ENCODE data around the gene SFTA2.

Gene SFTA2

DNA sequence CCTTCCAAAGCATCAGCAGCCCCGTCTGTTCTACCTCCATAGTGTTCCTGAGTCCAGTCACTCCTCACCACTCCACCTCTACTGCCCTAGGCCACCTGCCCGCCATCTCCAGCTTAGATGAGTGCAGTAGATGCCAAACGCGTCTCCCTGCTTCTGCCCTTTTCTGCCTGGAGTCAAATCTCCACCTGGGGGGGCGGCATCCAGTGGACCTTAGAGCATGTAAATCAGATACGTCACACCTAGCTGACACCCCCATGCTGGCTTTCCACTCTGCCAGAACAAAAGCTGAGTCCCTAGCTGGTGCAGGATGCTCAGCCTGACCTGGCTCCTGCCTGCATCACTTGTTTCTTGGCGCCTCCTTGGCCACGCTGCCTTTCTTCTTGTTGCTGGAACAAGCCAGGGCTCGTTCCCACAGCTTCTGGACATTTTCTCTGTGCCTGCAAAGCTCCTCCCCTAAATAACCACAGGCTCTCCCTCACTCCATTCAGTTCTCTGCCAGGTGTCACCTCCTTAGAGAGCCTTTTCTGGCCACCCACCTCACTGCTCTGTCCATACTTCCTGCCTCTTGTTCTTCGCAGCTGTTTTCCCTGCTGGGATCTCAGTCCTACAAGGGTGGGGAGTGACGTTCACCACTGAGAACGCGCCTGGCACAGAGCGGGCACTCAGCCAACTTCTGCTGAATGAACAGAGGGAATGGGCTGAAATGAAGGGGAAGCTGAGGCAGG, 41.9 kb downstream of the SFTA2 start:
- peak; percentile 35 for DNase-seq

DNA sequence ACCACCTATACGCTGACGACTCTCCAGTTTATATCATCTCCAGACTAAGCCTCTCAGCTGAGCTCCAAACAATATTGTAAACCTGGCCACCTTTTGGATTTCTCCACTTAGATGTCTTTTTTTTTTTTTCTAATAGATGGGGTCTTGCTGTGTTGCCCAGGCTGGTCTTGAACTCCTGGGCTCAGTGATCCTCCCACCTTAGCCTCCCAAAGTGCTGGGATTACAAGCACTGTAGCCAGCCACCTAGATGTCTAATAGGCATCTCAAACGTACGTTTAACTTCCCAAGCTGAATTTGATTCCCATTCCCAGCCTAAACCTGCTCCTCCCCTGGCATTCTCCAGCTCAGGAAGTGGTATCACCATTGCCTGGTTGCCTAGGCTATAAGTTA, 42.5 kb downstream of the SFTA2 start:
- DNase-seq: no peak

DNA sequence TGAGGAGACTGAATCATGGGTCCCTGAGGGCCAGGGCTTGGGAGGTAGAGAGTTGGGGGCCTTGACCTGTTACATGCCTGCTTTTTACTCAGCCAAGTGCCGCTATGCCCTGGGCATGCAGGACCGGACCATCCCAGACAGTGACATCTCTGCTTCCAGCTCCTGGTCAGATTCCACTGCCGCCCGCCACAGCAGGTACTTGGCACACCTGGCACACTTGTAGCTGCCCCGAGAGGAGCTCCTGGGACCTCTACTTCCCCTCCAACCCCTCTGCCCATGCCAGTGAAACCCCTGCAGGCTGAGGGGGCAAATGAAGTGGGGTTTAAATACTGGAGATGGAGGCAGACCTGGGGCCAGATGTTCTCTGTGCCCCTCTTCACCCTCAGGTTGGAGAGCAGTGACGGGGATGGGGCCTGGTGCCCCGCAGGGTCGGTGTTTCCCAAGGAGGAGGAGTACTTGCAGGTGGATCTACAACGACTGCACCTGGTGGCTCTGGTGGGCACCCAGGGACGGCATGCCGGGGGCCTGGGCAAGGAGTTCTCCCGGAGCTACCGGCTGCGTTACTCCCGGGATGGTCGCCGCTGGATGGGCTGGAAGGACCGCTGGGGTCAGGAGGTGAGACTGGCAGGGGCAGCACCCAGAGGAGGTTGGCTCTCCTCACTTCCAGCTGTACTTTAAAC, 43.0 kb downstream of the SFTA2 start:
- DNase-seq: no peak

DNA sequence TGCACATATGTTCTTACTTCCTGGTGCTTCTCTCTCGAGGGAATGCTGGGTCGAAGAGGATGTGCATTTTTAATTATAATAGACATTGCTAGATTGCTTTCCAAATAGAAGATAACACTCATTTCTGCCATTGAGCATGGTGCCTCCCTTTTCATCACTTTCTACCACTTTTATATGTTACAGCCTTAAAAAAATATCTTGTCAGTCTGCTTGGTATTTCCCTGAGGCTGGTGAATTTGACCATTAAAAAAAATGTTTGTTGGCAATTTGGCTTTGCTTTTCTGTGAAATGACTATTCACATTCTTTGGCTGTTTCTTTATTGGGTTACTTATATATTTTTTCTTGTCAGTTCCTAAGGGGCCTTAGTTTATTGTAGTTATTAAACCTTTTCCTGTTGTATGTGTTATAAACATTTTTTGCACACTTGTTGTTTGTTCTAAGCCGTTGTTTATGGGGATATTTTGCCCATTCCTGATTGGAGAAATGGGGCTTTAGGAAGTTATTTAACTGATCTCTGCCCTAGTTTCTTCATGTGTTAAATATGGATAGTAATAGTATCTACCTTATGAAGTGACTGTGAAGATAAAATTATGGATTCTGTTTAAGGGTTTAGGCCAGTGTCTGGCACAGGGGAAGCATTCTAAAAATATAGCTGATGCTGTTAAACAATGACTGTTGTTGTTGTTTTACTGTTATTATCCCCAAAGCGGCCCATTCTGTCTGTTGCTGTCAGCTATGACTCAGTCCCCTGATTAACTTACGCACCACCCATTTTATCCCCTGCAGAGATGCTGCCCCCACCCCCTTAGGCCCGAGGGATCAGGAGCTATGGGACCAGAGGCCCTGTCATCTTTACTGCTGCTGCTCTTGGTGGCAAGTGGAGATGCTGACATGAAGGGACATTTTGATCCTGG, 43.8 kb downstream of the SFTA2 start:
- DNase-seq: no peak

DNA sequence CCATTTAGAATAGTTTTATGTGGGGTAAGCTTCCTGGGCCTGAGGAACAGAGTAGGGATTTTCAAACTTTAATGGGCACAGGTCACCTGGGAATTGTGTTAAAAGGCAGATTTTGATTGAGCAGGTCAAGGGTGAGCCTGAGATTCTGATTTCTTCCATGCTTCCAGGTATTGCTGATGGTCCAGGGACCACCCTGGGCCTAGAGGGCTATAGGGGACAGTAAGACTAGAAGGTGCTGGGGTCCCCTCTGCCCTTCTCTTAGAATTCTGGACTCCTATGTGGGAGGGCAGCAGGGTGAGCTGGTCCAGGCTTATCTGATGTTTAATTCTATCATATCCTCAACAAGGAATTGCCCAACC, 45.1 kb downstream of the SFTA2 start:
- DNase-seq: no peak

DNA sequence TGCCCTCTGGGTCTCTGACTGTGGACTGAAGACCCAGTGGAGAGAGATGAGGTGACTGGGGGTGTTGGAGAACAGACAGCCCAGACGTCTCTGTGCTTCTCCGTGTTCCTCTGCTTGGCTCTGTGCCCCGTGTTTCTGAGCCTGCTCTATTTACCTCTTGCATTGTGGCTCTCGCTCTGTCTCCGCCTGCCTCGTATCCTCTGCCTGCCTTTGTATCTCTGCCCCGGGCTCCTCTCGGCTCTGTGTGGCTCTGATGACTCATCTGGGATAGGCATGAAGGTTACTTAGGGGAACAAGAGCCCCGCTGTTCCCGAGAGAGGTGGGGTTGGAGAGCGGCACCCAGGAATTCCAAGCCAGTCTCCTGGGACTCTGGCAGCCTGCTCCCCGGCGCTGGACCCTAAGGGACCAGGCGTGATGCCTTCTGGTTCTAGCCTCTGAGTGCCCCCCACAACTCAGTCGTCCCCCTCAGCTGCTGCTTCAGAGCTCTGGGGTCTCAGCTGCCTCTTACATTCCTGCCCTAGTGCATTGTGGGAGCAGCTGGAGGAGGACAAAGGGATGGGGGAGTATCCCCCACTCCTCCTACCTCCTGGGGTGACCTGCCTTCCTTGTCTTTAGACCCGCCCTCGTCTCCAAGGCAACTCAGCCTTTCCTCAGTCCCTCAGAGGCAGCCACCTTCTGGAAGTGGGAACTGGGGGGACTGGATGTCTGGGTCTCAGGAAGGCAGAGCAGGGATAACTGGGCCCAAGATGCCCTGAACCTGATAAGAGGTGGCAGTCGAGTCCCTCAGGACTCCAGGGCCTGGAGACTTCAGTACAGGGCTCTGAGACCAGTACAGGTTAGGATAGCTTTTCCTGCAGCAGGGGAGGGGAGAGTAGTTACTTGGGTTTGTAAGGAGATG, 45.7 kb downstream of the SFTA2 start:
- no peak for DNase-seq

DNA sequence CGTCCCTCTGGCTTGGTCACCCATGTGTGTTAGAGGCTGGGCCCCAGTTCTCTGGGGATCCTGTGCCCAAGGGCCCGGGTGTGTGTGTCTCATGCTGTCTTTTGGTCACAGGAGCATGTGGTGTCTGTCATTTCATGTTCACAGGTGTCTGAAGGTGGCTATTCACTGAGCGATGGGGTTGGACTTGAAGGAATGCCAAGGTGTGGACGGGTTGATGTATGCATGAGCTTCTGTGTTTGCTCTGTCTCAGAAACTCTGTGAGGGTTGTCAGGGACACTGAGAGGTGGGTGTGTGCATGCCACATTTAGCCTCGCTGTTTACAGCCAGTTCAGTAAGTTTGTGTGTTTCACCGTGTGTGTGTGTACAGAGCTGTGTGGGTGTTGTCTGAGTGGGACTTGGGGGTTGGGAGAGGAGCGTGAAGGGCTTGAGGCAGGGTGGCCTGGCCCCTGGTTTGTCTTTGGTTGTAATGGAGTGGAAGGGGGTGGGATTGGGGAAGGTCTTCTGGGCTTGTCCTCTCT, 46.4 kb downstream of the SFTA2 start:
- DNase-seq: no peak

DNA sequence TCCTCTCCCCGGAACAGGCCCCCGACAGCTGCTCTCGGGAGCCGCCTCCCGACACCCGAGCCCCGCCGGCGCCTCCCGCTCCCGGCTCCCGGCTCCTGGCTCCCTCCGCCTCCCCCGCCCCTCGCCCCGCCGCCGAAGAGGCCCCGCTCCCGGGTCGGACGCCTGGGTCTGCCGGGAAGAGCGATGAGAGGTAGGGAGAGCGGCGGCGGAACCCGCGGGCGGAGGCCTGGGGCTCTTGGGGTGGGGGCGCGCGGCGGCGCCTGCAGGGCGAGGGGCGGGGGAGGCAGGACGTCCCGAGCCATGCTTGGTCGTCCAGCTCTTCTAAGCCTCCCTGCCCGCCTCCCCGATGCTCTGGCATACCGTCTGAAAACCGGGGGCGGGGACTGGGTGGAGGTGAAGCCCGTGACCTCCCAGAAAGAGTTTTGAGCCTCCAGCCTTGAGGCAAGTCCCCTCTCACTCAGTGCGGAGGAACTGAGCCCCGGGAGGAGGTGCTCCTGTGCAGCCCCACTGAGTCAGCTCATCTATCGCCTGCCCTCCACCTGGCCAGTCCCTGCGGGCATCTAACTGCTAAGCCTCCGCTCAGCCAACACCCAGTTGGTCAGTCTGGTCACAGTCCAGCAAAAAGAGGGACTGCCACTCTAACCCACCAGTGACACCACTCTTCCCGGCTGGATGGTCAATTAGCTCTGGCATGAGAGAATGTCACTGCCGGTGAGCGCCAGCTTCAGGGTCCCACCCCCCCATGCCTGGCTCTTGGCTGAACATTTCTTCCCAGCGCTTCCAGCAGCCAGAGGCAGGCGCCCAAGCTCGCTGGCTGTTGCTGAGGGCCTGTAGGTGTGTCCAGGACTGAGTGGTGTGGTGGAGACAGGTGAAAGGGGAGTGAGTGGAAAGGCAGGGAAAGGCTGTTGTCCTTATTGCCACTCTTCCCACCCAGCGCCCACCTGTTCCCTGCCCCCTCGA, 47.2 kb downstream of the SFTA2 start:
- DNase-seq: peak; percentile 72

DNA sequence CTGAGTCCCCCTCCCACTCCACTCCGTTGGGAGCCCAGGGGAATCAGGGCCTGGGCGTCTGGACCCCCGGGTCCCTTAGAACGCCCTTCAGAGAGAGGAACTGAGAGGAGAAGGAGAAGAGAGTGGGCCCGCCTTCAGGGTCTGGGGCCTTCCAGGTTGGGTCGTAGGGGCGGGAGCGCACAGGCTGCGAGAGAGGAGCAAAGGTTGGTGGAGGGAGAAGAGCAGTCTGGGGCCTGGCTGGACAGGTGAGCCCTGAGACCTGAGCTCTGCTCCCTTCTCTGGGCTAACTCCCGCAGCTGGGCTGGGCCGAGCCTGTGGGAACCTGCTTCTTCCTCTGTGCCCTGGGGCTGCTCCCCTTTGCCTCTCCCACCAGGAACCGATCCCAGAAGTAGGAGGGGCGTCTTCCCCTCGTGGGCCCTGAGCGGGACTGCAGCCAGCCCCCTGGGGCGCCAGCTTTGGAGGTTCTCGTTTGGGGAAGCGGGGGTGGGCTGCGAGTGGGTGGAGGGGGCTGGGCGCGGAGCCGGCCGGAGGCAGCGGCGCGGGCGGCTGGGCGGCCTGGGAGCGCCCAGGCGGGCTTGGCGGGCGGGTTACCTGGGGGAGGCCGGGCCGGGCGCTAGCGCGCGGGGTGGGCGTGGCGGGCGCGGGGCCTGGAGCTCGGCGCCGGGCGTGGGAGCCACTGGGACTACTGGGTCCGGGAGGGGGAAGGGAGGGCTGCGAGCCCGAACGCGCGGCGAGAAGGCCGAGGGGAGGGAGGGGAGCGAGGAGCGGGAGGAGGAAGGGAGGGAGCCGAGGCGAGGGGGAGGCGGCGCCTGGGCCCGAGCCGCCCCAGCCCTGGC, 48.1 kb downstream of the SFTA2 start, which contains the start of gene DDR1:
Gene DDR1 (plus strand): TSS at position 835 of the 836 bp plus-strand sequence. CDS start 4,211 bp downstream, outside the sequence.
- DNase-seq: peak; percentile 89

DNA sequence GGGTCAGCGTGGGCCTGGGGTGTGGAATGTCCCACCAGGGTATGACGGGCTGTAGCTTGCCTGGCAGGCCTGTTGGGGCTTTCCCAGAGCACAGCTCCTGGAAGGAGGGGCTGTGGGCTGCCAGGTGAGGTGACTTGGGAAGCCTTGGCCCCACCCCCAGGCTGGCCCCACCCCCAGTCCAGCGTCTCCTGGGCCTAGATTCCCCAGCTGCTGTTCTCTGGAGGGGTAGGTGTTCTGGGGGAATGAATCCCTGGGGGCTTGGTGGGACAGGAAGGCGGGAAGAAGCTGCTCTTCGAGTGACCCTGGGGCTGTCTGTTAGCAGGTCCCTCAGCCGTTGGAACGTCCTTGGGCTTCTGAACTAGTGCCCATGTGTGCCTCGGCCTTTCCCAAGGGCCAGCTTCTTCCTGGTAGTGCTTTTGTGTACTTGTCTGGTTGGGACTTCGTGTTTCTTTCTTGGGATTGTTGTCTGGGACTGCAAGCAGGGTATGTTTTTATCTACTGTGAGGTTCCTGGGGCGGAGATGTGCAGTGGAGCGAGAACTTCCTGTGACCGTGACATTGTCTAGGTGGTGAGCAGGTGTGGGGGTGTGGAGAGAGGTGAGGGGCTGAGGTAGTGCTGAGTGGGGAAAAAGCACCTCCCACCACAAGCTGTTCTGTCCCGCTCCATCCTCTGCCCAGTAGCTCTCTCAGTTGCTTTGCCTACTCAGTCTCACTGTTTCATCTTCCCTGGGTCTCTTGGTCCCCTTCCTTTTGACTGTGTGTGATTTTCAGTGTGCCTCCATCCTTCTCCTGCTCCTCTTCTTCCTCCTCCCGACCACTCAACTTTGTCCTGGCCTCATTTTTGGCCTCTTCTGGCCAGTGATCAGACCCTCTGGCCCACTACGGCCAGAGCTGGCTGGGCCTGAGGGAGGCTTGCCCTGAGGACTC, 48.9 kb downstream of the SFTA2 start:
- DNase-seq: no peak

DNA sequence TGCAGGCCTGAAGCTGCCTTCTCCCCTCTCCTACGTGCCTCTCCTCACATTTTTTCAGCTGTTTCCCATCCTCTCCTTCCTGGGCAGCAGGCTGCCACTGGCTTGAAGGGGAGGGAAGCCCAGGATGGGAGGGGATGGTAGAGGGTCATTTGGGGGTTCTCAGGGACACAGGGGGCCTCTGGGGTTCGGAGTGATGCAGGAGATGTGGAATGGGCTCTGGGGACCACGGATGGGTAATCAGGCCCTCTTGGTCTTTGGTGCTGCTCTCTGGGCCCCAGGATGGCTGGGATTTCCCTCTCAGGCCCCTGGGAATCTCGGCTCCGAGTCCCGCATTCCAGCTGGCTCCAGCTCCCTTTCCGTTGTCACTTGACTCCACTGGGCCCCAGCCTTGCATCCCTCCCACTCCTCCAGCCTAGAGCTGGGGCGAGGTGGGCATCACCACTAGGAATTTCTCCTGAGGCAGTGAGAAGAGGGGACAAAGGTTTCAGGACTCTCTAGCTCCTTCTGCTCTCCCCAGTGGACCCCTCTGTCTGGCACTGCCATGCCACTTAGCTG, 49.7 kb downstream of the SFTA2 start:
- no peak for DNase-seq

DNA sequence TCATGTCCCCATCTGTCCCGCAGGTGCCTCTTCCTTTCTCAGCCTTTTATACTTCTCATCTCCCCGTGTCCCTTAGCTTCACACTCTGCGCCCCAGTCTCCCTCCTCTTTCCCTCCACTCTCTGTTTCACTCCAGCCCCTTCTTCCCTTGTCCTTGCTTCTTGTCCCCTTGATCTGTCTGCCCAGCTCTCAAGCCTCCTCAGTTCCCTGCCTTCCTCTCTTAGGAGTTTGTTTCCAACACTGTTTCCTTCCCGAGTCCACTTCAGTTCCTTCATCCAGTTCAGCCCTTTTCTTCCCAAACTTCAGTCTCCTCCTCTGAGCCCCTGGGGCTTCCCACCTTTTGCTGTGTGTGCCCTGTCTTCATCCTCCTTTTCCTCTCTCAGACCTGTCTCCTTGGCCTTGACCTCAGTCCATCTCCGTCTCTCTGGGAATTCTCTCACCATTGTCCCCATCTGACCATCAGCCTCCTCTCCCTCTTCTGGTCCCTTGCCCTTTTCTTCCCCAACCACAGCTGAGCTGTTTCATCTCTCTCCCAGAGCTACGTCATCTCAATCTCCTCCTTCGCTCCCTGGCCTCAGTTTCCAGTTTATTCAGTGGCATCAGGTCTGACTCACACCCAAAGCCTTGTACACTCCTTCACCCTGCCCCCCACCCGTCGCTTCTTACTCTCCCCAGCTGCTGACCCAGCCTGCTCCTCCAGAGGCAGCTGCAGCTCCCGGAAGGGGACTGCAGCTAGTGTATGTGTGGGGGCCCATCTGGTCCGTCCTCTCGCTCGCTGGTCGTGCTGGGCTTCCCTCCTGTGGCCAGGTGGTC, 50.4 kb downstream of the SFTA2 start:
- DNase-seq: no peak

Data from right forelimb (tissue), 1 donor.